GM21528 (cell line): Measurements from ENCODE around the gene ZCCHC14.
"Not testable (repeated sequence)": the region's sequence is repeated elsewhere in the genome, so short reads cannot be mapped to it uniquely, and the experiment has no call there.

ENCODE experiments used
- ATAC-seq: cut with Tn5 transposase; IDR thresholded peaks from one replicate; pipeline ENCODE4 v1.9.1; 2021; ENCODE audit warnings: mild to moderate bottlenecking, moderate library complexity; ENCODE audit not compliant: unreplicated experiment, low FRiP score

ZCCHC14 gene

GRCh38 chr16:87525352-87525751, 32.5 kb upstream of the ZCCHC14 start:
- ATAC-seq, result no peak

GRCh38 chr16:87524407-87524806, 31.6 kb upstream of the ZCCHC14 start:
- ATAC-seq, result no peak

GRCh38 chr16:87523605-87524004, 30.8 kb upstream of the ZCCHC14 start:
- ATAC-seq, result not testable (repeated sequence)

GRCh38 chr16:87521764-87522163, 28.9 kb upstream of the ZCCHC14 start:
- not testable (repeated sequence) for ATAC-seq

GRCh38 chr16:87519170-87519569, 26.3 kb upstream of the ZCCHC14 start:
- not testable (repeated sequence) for ATAC-seq

GRCh38 chr16:87518430-87519051, 25.7 kb upstream of the ZCCHC14 start:
- ATAC-seq, result not testable (repeated sequence)

- not testable (repeated sequence) for ATAC-seq
Observed at GRCh38 chr16:87517610-87518429, 25.0 kb upstream of the ZCCHC14 start.

- no peak for ATAC-seq
Observed at GRCh38 chr16:87516361-87516760, 23.5 kb upstream of the ZCCHC14 start.

GRCh38 chr16:87515475-87516330, 22.9 kb upstream of the ZCCHC14 start:
- no peak for ATAC-seq

- ATAC-seq, result not testable (repeated sequence)
Observed at GRCh38 chr16:87509778-87510177, 17.0 kb upstream of the ZCCHC14 start.

GRCh38 chr16:87507351-87508069, 14.7 kb upstream of the ZCCHC14 start:
- ATAC-seq, result no peak

- ATAC-seq, result no peak
Observed at GRCh38 chr16:87506423-87507350, 13.9 kb upstream of the ZCCHC14 start.

- ATAC-seq, result no peak
Observed at GRCh38 chr16:87505834-87506233, 13.0 kb upstream of the ZCCHC14 start.

- ATAC-seq, result not testable (repeated sequence)
Observed at GRCh38 chr16:87503232-87503937, 10.6 kb upstream of the ZCCHC14 start.

- ATAC-seq, result no peak
Observed at GRCh38 chr16:87502308-87502969, 9.6 kb upstream of the ZCCHC14 start.

- no peak for ATAC-seq
Observed at GRCh38 chr16:87501117-87501516, 8.3 kb upstream of the ZCCHC14 start.

- no peak for ATAC-seq
Observed at GRCh38 chr16:87499189-87499486, 6.3 kb upstream of the ZCCHC14 start.
